Measurements from ENCODE around the gene BAIAP2L2. TPM values are rescaled to one million over a fixed set of nuclear protein-coding genes. Genes with fewer than 3 reads are reported as not detected.

Gene BAIAP2L2
- total RNA-seq, 4 donors from 2014 or later = 0.13 to 1.1 (median 0.58) TPM

- TF ChIP-seq POLR2AphosphoS5 (IDR thresholded peaks at IDR 0.05) (no peak), EP300 (IDR thresholded peaks at IDR 0.05) (no peak), POLR2A (IDR thresholded peaks at IDR 0.05; ENCODE audit: low read depth) (no peak)
- TF ChIP-seq, protein P1, sequence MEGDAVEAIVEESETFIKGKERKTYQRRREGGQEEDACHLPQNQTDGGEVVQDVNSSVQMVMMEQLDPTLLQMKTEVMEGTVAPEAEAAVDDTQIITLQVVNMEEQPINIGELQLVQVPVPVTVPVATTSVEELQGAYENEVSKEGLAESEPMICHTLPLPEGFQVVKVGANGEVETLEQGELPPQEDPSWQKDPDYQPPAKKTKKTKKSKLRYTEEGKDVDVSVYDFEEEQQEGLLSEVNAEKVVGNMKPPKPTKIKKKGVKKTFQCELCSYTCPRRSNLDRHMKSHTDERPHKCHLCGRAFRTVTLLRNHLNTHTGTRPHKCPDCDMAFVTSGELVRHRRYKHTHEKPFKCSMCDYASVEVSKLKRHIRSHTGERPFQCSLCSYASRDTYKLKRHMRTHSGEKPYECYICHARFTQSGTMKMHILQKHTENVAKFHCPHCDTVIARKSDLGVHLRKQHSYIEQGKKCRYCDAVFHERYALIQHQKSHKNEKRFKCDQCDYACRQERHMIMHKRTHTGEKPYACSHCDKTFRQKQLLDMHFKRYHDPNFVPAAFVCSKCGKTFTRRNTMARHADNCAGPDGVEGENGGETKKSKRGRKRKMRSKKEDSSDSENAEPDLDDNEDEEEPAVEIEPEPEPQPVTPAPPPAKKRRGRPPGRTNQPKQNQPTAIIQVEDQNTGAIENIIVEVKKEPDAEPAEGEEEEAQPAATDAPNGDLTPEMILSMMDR (IDR thresholded peaks at IDR 0.05) = no peak
- WGBS = 84% methylated on average over 23 of the region's 24 CpGs
- intact Hi-C loops (cut with DNase I) = no loop called here
- peaks cover 0 to 14% (median 0%) of the 10 kb centered on the region in 4 donors for H3K36me3 ChIP-seq
- H3K27ac ChIP-seq (replicated peaks in 1 of 4) = no peak overlapping the region
- DNase-seq (ENCODE audit: extremely low spot score) = no peak
- H3K27me3 ChIP-seq = peaks cover 0 to 65% (median 23%) of the 10 kb centered on the region in 4 donors
- no peaks in the 10 kb centered on the region for H3K9me3 ChIP-seq
- H3K4me1 ChIP-seq = peaks cover 21 to 32% (median 27%) of the 10 kb centered on the region in 4 donors
- no peak overlapping the region for H3K4me3 ChIP-seq
Observed at GRCh38 chr22:38082986-38083710, 27.3 kb downstream of the BAIAP2L2 start.

DNA sequence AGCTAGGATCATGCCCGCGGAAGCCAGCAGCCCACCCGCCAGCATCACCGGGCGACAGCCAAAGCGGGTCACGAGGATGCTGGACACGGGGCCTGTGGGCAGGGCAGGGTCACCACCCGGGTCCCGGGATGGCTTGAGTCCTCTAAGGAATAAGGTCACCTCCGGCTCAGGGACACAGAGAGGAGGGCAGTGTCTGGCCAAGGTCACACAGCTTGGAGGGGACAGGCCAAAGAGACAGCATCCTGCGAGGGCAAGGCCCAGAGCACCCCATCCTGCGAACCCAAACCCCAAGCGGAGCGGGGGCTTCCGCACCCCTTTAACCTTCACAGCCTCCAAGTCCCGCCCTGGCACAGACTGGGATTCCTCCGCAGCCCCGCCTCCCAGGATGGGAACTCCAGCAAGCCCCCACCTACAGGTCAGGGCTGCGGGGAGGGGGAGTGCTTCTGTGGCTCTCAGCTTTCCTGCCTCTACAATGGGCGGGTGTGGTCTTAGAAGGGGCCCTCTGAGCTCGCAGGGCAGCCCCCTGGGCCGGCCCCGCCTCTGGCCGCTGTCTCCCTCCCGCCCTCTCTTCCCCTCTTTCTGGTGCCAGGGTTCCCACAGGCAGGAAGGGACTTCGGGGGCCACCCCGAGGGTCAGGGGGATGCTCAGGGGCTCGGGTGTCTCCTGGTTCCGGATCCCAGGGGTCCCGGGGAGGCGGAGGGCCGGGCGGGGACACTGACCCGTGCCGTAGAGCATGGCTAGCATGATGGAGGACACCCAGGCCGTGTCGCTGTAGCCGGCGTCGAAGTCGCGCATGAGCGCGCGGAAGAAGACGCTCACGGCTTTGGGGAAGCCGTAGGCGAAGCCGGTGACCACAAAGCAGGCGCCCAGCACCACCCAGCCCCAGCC is 28.3 kb downstream of the BAIAP2L2 start:
- no peak overlapping the region for H3K27ac ChIP-seq (replicated peaks in 1 of 4)
- peak overlapping the region; percentile 45 to 58 (median 50) for H3K4me3 ChIP-seq
- intact Hi-C loops (cut with DNase I) = no loop called here
- H3K36me3 ChIP-seq = peaks cover 0 to 14% (median 0%) of the 10 kb centered on the region in 4 donors
- TF ChIP-seq POLR2AphosphoS5 (IDR thresholded peaks at IDR 0.05) (no peak), EP300 (IDR thresholded peaks at IDR 0.05) (no peak), POLR2A (IDR thresholded peaks at IDR 0.05; ENCODE audit: low read depth) (no peak)
- TF ChIP-seq, protein P1 (IDR thresholded peaks at IDR 0.05) = no peak
- peaks cover 21 to 28% (median 27%) of the 10 kb centered on the region in 4 donors for H3K4me1 ChIP-seq
- 33% methylated on average over 30 of the region's 52 CpGs for WGBS
- H3K27me3 ChIP-seq = peaks cover 0 to 60% (median 23%) of the 10 kb centered on the region in 4 donors
- no peaks in the 10 kb centered on the region for H3K9me3 ChIP-seq
- DNase-seq (ENCODE audit: extremely low spot score) = no peak

DNA sequence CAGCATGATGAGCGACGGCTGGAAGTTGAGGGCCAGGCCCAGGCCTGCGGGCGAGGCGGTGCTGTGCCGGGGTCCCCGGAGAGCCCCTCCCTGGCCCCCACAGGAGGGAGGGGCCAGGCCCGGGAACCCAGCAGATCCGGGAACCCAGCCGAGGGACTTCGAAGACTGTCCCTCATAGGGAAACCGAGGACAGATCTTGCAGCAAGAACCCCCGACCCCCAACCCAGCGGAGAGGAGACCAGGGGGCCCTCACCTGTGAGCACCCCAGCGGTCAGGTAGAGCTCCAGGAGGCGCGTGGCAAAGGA is 28.9 kb downstream of the BAIAP2L2 start:
- Histone ChIP-seq H3K27ac (replicated peaks in 1 of 4) (no peak overlapping the region), H3K36me3 (peaks cover 0 to 14% (median 0%) of the 10 kb centered on the region in 4 donors), H3K4me3 (peak overlapping the region; percentile 45 to 58 (median 50)), H3K27me3 (peaks cover 0 to 60% (median 23%) of the 10 kb centered on the region in 4 donors), H3K9me3 (no peaks in the 10 kb centered on the region), H3K4me1 (peaks cover 21 to 28% (median 27%) of the 10 kb centered on the region in 4 donors)
- no peak for DNase-seq (ENCODE audit: extremely low spot score)
- TF ChIP-seq, protein P1 (IDR thresholded peaks at IDR 0.05) = no peak
- TF ChIP-seq POLR2AphosphoS5 (IDR thresholded peaks at IDR 0.05) = no peak
- no peak for TF ChIP-seq EP300 (IDR thresholded peaks at IDR 0.05)
- TF ChIP-seq POLR2A (IDR thresholded peaks at IDR 0.05; ENCODE audit: low read depth) = no peak
- WGBS = no CpG with 5 or more reads among the region's 17 CpGs
- intact Hi-C loops (cut with DNase I) = no loop called here

DNA sequence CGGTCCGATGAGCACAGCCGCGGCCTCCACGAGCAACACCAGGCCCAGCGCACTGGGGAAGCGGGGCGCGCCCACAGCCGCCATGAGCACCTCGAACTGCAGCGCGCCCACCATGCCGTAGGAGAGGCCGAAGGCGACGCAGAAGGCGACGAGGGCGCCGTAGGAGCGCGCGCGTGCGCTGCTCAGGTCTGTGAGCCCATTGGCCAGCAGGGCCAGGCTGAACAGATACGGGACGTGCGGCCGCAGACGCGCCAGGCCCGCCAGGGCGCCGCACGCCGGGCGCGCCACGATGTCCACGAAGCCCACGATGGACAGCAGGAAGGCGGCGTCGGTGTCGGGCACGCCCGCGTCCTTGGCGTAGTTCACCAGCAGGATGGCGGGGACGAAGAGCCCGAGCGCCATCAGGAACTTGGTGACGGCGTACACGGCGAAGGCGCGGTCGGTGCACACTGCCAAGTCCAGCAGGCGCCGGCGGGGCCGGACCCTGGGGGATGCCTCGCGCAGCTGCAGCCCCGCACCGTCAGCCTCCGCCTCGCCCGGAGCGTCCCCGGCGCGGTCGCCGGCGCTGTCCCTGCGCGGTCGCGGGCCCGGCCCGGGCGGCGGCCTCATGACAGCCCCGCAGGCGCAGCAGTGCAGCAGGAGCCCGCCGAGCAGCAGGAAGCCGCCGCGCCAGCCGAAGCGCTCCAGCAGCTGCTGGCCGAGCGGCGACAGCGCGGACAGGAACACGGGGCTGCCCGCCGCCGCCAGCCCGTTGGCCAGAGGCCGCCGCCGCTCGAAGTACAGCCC is 29.4 kb downstream of the BAIAP2L2 start:
- Histone ChIP-seq H3K27me3 (peaks cover 0 to 60% (median 23%) of the 10 kb centered on the region in 4 donors), H3K36me3 (peaks cover 0 to 16% (median 0%) of the 10 kb centered on the region in 4 donors), H3K9me3 (no peaks in the 10 kb centered on the region), H3K4me1 (peaks cover 21 to 28% (median 27%) of the 10 kb centered on the region in 4 donors), H3K4me3 (peak overlapping the region; percentile 45 to 58 (median 50)), H3K27ac (replicated peaks in 1 of 4) (no peak overlapping the region)
- TF ChIP-seq, protein P1 (IDR thresholded peaks at IDR 0.05) = no peak
- TF ChIP-seq POLR2AphosphoS5 (IDR thresholded peaks at IDR 0.05) (peak; percentile 31 to 49), POLR2A (IDR thresholded peaks at IDR 0.05; ENCODE audit: low read depth) (no peak)
- intact Hi-C loops (cut with DNase I) = no loop called here
- DNase-seq (ENCODE audit: extremely low spot score) = no peak
- 20% methylated on average over 17 of the region's 110 CpGs for WGBS
